Measurements from ENCODE around the gene RIBC2.

RIBC2 gene

GRCh38 chr22:45475063-45475747, 61.7 kb downstream of the RIBC2 start:
- no peak for DNase-seq

GRCh38 chr22:45475851-45476514, 62.5 kb downstream of the RIBC2 start:
- no peak for DNase-seq

GRCh38 chr22:45476814-45477213, 63.3 kb downstream of the RIBC2 start:
- no peak for DNase-seq

DNA sequence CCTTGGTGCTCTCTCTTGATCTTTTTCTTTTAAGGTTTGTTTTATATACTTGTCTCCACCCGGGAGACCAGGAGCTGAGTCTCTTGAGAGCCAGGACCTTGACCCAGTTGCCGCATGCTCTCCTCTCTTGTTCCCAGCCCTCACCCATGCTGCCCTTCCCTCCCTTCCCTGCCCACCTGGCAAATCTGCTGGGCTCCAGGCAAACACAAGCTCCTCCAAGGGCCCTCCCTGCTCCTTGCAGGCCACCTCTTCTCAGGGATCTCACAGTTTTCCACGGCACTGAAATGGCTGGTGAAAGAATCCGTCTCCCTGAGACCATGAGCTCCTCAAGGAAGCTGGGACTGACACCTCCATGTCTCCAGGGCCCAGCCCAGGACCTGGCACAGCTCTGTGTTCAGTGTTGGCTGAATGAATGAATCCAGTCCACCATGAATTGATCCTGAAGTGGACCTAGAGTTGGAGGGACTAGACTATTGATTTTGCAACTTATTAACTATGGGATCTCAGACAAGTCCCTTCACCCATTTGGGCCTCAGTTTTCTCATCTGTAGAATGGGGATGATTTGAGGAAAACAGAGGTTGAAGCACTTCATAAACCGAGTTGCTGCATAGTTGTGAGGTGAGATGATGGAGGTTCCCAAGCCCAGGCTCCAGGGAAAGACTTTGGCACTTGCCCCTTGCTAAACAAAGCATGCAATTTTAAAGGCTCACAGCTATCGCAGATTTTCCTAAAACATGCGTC, 64.0 kb downstream of the RIBC2 start:
- no peak for DNase-seq

DNA sequence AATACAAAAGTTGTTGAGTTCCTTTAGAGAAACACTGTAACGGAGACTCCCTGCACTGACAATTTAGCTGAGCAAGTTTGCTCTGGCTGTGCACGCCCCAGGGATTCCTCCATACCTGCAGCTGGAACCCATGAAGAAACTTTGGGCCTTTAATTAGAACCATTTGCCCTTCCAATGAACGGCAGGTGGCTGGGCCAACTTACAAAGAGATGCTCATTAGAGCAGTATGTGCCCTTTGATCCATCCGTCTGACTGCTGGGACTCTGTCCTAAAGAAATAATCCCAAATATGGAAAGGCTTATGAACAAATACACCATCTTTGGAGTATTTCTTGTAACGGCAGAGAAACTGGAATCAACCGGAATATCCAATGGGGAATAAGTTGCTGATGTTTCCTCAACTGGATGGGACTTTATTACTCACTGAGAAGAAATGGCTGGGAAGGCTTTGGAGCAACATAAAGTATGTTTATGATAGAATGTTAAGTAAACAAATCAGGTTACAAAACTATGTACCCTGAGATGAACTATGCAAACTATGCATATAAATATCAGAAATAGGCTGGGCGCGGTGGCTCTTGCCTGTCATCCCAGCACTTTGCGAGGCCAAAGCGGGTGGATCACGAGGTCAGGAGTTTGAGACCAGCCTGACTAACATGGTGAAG, 64.7 kb downstream of the RIBC2 start:
- no peak for DNase-seq

- no peak for DNase-seq
Observed at GRCh38 chr22:45480717-45481116, 67.2 kb downstream of the RIBC2 start.

DNA sequence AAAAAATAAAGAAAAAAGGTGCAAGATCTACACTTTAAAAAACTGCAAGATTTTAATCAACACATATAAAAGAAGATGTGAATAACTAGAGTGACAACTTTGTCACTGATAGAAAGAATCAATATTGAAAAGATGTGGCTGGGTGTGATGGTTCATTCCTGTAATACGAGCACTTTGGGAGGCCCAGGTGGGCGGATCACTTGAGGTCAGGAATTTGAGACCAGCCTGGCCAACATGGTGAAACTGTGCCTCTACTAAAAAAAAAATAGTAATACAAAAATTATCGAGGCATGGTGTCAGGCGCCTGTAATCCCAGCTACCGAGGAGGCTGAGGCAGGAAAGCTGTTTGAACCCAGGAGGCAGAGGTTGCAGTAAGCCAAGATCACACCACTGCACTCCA, 68.2 kb downstream of the RIBC2 start:
- no peak for DNase-seq

All from CD4-positive, alpha-beta T cell treated with Interleukin-15 for 1 hour (primary cell).